Globus pallidus (tissue), 1 donor: ENCODE results near the gene MFSD11.
"Not testable (repeated sequence)": the region's sequence is repeated elsewhere in the genome, so short reads cannot be mapped to it uniquely, and the experiment has no call there.

ENCODE experiments used
- DNase-seq: peaks from one replicate; pipeline ENCODE4 v3.0.0-alpha.2; 2015; ENCODE audit warnings: low spot score

Gene MFSD11

DNA sequence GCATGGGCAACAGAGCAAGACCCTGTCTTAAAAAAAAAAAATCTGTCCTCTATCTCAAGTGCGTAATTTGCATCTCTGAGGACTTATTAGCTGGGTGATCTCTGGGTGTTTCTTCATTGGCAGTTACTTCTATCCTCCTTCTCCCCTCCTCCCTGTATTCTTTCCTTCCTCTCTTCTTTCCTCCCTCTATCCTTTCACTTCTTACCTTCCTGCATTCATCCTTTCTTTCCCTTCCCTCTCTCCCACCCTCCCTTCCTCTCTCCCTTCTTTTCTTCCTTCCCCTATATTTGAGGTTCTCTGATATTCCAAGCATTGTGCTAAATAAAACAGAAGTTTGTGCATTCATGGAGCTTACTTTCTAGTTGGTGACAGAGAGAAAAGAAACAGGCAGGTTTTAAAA is 10.7 kb downstream of the MFSD11 start:
- no peak for DNase-seq

DNA sequence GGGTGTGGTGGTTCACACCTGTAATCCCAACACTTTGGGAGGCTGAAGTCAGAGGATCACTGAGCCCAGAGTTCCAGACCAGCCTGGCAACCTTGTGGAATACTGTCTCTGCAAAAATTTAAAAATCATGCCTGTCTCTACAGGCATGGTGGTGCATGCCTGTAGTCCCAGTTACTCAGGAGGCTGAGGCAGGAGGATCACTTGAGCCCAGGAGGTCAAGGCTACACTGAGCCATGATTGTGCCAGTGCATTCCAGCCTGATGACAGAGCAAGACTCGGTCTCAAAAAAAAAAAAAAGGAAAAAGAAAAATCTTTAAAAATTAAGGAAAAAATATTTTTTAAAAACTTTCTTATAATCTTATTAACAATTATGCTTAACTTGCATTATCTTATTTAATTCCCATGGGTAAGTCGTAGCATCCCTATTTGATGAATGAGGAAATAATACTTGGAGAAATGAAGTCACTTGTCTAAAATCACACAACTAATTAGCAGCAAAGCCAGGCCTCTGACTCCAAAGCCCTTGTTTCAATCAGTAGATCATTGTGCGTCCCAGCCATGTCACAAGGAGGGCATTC is 13.6 kb downstream of the MFSD11 start:
- DNase-seq = no peak

DNA sequence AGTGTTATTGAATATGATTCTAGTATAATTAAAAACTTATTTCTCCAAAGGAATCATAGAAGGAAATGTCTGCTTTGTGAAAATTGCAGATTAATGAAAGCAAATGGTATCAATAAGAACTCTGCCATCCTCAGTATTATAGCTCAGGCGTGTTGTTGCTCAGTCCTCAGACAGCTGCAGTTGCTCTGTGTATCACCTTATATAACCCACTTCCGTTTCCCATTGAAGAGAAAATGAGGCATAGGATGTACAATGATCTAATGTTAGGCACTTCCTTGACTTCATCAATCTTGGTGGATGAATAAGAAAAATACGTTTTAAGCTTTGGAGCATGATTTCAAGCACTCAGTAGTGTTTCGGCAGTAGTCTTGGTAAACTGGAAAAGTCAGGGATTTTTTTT is 14.1 kb downstream of the MFSD11 start:
- DNase-seq = no peak

DNA sequence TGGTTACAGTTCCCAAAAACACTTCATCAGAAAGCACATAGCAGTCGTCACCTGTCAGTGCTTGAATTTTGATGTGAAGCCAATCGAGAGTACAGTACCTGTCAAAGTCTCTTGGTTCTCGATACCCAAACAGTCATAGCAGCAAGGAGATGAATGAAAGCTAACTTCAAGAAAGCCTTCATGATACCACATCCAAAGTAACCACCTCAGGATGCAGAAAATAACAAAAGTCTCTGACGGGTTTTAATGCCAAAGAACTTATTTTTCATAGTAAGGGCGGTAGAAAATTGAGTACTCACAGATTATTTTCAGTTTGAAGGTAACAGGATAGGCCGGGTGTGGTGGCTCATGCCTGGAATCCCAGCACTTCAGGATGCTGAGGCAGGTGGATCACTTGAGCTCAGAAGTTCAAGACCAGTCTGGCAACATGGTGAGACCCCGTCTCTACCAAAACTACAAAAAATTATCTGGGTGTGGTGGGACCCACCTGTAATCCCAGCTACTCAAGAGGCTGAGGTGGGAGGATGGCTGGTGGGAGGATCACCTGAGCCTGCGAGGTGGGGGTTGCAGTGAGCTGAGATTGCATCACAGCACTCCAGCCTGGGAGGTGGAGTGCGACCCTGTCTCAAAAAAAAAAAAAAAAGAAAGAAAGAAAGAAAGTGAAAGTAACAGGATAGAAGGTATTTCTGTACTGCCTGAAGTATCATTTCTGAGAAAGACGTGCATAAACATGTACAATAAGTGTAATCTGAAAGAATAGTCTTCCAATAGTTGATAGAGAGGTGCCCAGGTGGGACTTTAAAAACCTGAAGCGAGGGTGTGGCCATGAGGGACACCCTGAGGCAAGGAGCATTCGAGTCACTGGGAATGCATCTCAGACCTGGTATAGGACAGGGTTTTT is 15.4 kb downstream of the MFSD11 start:
- no peak for DNase-seq

DNA sequence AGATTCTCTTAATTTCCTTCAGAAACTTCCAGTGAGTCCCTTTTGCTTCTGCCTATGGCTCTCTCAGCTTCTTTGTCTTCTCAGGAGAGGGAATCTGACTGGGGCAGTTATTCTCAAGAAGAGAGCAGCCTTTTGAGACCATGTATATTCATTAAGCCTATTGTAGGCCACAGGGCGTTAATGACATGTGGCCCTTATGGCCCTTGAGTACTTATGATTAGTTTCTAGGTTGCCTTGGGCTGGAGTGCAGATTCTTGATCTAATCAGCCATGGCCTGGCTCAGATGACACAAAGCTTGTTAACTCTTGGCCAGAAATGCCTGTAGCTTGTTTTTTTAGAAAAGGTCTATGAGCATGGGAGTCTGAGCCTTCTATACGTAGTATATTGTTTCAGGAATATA is 17.4 kb downstream of the MFSD11 start:
- no peak for DNase-seq

DNA sequence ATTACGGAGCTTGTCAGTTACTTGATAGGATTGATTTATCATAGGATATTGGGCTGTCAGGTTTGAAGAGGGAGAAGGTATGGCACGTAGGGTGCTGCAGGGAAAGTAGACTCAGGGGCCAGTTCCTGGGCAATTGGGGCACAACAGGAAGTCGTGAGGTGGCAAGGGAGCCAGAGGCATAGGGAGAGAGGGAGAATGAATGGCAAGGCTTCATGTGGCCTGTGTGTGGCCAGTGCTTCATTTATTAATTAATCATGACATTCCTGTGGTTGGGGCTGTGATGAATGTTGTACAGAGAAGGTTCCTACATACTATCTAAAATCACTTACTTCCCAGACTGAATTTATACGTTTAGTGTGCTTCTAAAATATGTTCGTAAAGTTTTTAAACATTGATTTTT is 19.3 kb downstream of the MFSD11 start:
- no peak for DNase-seq

DNA sequence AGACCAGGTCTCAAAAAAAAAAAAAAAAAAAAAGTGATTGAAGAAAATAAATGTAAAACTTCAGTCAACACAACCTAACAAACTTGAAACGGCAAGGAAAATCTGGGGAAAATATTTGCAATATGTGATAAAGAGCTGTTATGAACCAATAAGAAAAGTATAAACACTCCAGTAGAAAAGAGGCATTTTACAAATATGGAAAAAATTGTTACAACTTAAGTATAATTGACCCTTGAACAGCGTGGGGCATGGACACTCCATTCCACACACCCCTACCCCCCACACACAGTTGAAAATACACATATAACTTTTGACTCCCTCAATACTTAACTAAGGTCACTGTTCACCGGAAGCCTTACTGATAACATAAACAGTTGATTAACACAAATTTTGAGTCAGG is 20.7 kb downstream of the MFSD11 start:
- DNase-seq = no peak

DNA sequence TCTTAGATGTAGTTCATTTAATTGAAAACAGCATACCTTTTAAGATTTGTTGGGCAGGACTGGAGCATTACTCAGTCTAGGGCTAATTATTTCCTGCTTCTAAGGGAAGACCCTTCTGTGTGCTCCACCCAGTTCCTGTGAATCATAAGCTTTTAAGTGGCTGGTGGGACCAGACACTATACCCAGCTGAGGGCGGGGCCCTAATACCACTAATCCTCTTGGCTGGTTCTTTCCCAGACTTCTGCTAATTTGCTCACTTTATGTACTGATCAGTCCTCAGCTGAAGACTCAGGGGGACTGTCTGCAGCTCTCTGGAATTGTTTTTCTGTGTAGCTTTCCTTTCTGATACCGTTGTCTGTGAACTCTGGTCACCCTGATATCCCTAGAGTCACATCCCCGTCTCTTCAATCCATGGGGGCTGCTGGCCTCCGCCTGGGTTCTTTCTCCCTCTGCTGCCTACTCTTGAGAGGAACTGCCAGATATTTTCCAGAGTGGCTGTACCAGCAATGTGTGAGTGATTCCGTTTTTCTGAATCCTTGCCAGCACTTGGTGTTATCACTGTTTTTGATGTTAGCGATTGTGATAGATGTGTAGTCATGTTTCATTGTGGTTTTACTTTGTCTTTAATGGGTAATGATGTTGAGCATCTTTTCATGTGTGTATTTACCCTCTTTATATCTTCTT is 35.1 kb downstream of the MFSD11 start:
- no peak for DNase-seq

DNA sequence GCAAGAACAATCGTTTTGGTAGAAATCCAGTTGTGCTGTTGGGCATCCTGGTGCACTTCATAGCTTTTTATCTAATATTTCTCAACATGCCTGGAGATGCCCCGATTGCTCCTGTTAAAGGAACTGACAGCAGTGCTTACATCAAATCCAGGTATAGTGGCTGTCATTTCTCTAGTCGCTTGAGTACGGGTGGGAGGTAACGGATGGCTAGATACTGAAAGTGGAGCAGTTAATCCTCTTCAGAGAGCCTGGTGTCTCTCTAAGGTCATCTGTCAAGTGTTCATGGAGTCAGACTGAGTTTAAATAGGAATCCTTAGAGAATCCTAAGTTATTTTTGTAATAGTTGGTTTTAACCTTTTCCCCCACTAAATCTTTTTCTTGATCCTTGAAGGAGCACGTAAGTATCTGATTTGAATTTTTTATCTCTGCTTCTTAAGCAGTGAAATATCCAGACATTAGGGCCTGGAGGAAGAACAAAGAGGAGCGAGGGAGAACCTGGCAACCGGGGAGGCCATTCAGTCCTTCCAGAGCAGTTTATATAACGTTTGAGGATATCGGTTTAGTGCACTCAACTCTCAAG is 37.2 kb downstream of the MFSD11 start:
- DNase-seq = no peak

DNA sequence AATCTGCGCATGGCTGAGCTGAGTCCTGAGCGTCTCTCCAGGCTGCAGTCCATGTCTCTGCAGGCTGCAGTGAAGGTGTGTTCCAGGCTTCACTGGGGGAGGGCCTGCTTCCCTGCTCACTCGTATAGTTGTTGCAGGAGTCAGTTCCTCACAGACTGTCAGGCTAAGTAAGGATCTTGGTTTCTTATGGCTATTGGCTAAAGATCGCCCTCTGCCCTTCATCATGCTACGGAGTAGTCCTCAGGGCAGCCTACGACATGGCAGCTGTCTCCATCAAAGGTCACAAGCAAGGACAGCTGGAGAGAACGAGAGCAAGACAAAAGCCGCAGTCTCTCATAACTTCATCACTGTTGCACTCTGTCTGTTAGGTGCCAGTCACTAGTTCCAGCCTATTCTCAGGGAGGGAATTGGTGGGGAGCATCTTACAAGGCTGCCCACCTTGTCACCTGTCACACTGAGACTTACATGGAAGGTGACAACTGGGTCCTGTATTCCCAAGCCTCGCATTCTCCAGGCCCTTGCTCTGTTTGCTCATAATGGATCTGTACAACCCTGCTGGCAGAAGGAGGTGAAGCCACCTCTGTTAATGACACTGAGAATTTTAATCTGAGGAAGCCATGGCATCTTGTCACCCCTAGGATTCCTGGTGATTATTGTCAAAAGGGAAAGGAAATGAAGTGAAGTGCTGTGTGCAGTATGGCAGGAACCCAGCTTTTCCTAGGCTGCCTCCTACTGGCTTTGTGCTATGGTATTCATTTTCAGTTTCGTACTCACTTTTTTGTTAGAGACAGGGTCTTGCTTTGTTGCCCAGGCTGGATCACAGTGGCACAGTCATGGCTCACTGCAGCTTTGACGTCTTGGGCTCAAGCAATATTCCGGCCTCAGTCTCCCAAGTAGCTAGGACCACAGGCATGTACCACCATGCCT is 43.4 kb downstream of the MFSD11 start:
- DNase-seq = no peak

DNA sequence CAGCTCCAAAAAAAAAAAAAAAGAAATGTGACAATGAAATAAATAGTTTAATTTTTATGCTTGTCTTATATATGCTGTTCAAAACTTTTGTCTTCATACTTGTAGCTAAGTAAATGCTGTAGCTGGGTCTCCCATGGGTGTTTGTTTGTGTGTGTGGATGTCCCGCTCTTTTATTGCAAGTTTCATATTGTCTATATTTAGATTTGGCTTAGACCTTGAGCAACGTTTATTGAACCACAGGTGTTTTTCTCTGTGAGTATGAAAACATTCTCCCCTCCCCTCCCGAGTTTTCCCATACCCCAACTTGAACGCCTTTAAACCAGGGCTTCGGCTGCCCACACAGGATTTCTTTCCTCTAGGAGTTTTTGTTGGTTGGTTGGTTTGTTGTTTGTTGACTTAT is 45.2 kb downstream of the MFSD11 start:
- no peak for DNase-seq

DNA sequence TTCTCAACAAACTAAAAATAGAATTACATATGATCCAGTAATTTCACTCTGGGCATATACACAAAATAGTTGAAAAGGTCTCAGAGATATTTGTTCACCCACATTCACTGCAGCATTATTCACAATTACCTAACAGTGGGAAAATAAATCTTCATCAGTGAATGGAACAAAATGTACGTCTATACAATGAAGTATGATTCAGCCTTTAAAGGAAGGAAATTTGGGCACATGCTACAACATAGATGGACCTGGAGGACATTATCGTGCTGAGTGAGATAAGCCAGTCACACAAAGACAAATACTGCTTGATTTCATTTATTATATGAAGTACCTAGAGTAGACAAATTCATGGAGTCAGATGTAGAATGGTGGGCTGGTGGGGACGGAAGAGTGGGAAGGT is 47.0 kb downstream of the MFSD11 start:
- DNase-seq = no peak

DNA sequence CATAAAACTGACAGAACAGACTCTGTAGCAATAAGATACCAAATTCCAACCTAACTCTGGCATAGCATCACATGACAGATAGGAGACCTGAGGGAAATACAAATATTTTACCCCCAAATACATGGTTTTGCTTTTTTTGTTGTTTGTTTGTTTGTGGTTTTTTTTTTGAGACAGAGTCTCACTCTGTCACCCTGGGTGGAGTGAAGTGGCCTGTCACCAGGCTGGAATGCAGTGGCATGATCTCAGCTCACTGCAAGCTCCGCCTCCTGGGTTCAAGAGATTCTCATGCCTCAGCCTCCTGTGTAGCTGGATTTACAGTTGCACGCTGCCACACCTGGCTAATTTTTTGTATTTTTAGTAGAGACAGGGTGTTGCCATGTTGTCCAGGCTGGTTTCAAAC is 49.9 kb downstream of the MFSD11 start:
- not testable (repeated sequence) for DNase-seq

DNA sequence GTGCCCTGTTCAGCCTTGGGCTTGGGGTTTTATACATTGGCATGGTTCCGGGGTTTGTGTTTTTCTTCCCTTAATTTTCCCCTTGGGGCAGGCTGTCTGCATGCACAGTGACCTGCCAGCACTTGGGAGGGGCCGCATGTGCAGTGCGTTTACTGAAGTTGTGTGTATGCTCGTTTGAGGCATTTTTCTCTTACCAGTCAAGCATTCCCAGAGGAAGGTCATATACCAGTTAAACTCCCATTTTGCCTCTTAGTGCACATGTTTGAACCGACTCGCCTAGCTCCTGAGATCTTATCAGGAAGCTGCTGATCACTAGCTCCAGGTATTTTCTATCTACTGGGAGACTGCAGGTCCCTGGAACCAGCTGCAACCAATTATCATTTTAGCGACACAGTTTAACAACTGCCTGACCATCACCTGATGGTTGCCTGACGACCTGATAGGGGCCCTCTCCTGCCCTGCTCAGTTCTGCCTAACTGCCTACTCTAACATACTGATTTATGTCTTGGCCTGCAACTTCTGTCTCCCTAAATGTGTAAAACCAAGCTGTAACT is 51.4 kb downstream of the MFSD11 start:
- DNase-seq = no peak

DNA sequence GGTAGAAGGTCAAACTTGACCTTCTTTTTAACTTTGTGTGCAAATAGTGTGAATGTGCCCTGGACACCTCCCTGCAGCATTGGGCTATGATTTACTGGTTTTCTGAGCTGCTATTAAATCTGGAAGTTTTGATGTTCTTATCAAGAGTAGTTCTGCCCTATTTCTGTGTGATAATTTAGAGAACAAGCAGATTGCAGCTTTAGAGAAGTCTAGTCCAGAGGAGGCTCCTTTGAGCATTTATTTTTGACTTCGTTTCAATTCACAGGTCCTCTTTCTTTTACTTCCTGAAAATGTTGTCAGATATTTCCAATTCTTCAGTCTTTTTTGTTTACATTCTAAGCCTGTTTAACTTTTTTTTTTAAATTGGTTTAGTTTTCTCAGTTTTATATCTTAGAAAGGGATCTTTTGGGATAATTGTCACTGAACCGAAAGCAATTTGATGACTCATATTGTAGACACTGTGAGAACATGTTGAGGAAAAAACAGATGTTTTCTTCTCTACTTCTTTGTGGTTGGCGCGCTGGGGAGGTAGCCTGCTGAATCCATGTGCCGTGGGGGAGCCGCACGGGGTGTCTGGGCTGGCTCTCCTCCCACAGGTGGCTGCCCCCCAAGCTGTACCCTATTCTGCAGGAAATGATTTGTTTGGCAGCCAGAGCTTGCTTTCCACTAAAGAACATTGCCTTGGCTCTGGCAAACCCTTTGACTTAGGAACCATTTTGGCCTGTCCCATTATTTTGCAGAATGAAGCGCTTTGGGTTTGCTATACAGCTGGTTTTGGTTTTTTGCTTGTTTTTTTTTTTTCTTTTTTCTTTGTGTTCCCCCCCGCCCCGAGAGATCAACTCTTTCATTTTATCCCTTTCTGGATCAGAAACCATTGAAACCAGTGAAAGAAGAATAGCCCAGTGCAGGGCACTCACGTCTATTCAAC is 53.4 kb downstream of the MFSD11 start:
- no peak for DNase-seq

DNA sequence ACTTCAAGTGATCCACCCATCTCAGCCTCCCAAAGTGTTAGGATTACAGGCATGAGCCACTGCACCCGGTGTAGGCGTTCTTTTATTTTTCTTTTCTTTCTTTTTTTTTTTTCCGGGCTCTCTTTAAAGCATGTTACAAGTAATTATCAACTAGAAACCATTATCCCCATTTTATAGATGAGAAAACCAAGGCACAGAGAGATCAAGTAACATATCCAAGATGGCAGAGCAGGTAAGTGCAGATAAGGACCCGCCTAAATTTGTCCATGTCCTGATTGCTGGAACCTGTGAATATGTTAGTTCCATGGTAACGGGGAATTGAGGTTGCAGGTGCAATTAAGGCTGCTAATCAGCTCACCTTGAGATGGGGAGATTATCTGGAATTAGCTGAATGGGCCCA is 54.4 kb downstream of the MFSD11 start:
- no peak for DNase-seq

DNA sequence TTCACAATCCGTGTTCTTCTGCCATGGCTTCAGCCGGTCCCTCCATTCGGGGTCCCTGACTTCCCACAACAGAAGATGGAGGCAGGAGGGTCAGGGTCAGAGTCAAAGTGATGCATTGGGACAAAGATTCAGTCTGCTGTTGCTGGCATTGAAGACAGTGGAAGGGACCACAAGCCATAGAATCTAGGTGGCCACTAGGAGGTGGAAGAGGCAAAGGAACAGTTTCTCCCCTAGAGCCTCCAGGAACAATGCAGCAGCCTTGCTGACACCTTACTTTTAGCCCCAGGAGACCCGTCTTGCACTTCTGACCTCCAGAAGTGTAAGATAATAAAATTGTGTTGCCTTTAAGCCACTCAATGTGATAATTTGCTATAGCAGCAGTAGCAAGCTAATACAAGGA is 55.9 kb downstream of the MFSD11 start:
- no peak for DNase-seq

DNA sequence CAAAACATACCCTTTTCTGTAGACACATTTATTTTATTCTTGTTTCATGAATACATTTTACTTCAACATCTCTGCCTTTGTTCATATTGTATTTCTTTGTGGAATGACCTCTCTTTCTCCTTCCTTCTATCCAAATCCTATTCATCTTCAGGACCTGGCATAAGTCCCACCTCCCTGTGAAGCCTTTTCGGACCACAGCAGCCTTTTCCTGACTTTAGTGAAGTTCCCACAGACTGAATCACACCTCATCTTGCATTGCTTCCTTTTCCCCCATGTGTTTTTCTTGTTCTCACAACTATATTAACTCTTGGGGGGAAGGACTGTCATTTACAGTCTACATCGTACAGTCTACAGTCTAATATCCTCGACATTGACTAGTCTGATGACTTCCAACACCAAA is 58.2 kb downstream of the MFSD11 start:
- DNase-seq = no peak

DNA sequence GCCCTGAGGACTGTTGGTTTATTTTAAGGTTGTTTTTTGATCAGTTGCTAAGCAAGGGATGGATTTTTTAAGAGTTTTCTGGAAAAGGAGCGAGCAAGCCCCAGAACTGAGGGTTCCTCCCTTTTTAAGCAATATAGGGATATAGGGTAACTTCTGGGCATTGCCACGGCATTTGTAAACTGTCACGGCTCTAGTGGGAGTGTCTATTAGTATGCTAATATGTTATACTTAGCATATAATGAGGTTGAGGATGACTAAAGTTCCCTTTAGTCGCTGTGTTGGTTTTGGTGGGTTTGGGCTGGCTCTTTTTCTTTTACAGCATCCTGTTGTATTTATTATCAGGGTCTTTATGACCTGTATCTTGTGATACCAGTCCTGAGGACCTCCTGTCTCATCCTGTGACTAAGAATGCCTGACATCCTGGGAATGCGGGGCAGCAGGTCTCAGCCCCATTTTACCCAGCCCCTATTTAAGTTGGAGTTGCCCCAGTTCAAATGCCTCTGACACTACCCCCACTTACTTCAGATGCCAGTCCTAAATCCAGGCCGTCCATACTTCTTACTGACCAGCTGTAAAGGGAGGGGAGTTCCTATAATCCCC is 59.4 kb downstream of the MFSD11 start:
- DNase-seq = no peak

DNA sequence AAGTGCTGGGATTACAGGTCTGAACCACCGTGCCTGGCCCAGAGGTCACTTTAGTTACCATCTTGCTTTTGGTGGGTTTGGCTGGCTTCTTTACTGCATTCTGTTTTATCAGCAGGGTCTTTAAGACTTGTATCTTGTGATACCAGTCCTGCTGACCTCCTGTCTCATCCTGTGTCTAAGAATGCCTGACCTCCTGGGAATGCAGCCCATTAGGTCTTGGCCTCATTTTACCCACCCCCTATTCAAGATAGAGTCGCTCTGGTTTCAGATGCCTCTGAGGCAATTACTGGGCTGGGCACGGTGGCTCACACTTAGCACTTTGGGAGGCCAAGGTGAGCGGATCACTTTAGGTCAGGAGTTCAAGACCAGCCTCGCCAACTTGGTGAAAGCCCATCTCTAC is 63.8 kb downstream of the MFSD11 start:
- no peak for DNase-seq
